Activated gamma-delta T cell treated with anti-CD3 and anti-CD28 coated beads, Interleukin-2, amount 50 U/mL, for 16 hours (primary cell): Measurements from ENCODE around the gene LGI2.
"Not testable (repeated sequence)": the region's sequence is repeated elsewhere in the genome, so short reads cannot be mapped to it uniquely, and the experiment has no call there.

Experiments used
- DNase-seq: peaks from one replicate; pipeline ENCODE4 v3.0.0-alpha.2; 2020; ENCODE audit warnings: low read depth

LGI2 gene, protein sequence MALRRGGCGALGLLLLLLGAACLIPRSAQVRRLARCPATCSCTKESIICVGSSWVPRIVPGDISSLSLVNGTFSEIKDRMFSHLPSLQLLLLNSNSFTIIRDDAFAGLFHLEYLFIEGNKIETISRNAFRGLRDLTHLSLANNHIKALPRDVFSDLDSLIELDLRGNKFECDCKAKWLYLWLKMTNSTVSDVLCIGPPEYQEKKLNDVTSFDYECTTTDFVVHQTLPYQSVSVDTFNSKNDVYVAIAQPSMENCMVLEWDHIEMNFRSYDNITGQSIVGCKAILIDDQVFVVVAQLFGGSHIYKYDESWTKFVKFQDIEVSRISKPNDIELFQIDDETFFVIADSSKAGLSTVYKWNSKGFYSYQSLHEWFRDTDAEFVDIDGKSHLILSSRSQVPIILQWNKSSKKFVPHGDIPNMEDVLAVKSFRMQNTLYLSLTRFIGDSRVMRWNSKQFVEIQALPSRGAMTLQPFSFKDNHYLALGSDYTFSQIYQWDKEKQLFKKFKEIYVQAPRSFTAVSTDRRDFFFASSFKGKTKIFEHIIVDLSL

DNA sequence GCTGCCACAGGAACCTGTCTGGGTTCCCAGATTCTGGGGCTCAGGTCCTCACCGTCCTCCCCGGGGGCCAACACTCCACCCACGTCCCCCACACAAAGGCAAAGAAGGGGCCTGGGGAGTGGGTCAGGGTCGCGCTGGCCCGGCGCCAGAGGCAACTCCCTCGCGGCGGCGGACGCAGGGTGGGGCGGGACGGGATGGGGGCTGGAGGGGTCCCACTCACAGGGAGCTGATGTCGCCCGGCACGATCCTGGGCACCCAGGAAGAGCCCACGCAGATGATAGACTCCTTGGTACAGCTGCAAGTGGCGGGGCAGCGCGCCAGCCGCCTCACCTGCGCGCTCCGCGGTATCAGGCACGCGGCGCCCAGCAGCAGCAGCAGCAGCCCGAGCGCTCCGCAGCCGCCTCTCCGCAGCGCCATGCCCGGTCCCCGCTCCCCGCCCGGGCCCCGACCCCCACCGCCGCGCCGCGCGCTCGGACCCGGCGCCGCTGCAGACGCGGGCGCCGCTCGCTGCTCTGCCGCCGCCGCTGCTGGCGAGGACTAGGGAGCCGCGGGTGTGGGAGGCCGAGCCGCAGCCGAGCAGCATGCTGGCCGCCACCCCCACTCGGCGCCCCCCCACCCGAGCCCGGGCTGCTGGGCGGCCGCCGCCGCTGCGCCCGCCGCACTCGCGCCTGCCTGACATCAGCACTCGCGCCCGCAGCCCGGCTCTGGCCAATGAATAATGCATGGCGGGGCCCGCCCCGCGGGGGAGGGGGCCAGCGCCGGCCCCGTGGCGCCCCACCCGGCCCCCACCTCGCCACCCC lies at the start of gene LGI2:
TSS of gene LGI2 (minus strand) at position 670 of the 800 bp plus-strand sequence. CDS start at position 417, 253 bp downstream.
- no peak for DNase-seq

DNA sequence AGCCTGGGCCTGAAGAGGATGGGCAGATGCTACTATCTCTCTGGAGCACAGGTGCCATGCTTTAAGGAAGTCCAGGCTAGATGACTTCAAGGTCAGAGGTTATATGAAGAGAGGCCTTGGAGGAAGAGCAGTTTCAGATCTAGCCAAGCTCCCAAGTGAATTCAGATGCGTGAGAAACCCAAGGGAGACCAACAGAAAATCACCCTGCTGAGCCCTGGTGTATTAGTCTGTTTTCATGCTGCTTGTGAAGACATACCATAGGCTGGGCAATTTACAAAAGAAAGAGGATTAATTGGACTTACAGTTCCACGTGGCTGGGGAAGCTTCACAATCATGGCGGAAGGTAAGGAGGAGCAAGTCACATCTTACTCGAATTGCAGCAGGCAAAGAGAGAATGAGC lies 47.8 kb upstream of the LGI2 start:
- no peak for DNase-seq

DNA sequence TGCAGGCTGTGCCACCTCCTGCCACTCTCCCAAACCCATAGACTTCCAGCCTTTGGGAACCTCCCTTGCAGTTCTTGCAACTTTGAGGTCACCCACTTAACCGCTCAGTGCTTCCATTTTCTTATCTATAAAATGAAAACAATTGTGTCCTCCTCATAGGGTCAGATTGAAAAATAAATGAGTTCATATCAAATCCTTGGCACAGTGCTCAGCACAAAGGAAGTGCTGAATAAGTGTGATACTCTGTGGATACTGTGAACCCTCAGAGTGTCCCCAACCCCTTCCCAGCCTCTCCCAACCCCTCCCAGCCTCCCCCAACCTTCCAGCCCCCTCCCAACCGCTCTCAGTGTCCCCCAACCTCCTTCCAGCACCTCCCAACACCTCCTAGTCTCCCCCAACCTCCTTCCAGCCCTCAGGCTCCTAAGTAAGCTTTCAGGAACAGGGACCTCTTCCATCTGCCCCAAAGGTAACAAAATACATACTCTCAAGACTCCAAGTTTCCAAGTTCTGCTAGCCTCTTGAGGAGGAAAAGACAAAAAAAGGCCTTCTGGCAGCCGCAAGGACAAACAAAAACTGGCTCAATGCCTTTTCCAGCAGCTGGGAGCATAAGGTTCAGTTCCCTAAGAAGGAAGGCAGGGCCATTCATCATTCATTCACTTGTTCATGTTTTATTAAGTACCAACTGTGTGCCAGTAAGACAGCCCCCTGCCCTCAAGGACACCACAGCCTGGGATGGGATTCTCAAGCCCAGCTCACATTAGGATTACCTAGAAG lies 46.1 kb upstream of the LGI2 start:
- DNase-seq = no peak

DNA sequence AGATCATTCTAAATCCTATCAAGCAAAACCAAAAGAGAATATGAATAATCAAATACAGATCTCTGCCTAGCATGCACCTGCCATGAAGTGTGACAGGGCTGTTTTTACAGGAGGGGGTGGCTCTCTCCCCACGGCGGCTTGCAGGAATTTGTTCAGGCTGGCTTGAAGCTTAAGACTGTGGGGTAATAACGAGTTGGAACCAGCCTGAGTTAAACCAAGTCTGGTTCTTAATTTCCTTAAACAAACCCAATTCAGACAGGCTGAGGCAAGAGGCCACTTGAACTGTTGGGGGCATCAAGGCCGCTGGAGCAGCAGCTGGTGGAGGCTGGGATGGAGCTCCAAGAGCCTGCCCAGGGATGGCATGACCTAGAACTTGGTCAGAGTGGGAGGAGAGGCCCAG lies 45.1 kb upstream of the LGI2 start:
- no peak for DNase-seq

DNA sequence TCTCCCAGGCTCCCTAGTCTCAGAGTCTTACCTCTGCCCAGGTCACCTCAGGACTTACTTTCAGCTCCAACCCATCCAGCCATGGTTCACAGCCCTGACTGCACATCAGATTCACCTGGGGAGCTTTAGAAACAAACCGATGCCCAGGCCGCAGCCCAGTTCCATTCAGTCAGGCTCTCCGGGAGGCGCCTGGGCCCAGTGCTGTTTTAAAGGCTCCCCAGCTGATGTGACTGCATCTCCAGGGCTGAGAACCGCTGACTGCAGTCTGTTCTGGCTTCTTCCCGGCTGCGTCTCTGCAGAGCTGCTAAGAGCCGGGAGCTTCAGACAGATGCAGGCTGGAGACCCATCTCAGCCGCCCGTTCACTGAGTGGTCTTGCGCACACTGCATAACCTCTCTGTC lies 44.4 kb upstream of the LGI2 start:
- no peak for DNase-seq

DNA sequence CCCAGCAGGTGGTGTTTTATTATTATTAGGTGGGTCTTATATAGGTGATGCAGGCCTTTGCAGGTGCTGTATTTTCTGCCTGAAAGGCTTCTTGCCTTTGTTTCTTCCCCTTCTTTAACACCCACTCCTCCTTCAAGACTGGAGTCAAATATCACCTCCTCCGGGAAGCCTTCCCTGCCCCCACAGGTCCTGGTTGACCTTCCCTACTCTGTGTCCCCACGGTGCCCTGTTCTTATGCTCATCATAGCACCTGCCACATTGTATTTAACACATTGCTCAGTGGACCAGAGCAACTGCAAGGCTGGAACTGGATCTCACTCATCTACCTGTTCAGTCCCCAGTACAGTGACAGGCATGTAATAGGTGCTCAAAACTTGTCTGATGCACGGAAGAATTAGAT lies 39.8 kb upstream of the LGI2 start:
- DNase-seq = no peak

DNA sequence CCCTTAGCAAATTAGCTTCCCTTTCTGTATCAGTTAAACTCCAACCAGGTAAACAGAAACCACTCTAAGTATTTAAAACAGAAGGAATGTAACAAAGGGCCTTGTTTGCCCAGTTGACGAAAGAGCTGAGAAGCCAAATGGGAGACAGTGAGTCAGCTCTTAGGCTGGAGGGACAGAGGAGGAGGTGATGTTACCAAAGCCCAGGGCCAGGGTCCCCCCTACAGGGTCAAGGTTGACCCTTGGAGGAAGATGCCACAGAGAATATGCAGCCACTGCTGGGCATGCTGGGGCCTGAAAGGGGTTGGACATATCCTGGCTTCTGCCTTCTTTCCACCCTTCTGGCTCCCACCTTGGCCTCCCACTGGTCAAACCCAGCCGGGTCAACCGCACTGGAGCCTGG lies 38.3 kb upstream of the LGI2 start:
- no peak for DNase-seq

DNA sequence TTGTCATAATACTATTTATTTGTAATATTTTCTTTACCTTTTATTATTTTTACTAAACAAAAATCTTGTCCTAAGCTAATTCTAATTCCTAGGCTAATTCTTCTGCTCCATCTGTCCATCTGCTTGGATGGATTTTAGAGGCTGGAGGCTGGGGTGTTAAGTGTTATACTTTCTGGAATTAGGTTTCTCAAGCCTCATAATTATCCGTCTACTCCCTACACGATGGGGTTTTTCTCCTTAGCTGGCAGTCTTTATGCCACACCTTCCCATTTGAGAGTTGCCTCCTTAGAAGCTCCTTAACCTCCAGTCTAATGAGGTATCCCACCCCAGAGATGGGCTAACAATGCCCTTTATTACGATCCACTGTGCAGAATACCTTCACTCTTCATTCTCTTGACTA lies 37.6 kb upstream of the LGI2 start:
- no peak for DNase-seq

DNA sequence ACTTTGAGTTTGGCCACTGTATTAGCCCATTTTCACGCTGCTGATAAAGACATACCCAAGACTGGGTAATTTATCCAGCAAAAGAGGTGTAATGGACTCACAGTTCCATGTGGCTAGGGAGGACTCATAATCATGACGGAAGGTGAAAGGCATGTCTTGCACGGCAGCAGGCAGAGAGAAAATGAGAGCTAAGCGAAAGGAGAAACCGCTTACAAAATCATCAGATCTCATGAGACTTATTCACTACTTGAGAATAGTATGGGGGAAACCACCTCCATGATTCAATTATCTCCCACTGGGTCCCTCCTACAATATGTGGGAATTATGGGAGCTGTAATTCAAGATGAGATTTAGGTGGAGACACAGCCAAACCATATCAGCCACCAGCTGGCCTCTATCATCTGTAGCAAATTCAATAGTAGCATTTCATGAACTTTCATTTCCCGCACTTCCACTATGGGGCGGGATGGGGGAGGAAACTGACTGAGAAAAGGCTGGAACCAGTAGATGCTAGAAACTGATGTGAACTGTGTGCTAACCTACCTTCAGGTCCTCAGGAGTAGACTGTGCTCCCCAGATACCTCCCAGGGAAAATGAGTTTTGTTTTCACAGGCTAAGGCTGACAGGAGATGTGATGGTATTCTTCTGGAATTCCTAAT lies 35.3 kb upstream of the LGI2 start:
- no peak for DNase-seq

DNA sequence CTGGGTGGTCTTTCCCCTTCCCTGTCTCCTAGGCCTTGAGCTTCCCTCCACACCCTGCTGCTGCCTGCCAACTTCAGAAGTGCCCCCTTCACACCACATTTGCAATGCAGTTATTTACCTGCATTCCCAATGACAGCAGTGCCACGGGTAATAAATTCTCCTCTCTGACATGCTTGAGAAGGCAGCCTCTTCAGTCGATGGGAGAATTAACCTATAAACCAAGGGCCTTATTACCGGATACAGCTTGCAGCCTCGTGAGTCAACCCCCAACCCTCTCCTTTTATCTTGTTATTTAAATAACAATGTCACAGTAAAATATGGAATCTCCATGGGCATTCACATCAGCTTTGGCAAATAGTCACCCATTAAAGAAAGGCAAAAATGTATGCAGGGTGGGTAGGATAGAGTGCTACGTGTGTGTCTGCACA lies 34.7 kb upstream of the LGI2 start:
- DNase-seq = no peak

DNA sequence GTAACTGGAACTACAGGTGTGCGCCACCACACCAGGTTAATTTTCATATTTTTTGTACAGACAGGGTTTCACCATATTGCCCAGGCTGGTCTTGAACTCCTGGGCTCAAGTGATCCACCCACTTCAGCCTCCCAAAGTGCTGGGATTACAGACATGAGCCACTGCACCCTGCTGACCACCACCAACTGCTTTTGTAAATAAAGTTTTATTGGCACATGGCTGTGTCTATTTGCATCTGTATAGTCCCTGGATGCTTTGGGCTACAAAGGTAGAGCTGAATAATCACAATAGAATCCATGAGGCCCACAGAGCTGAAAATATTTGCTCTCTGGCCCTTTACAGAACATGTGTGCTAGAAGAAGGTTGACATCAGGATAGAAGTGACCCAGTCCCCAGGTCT lies 33.7 kb upstream of the LGI2 start:
- DNase-seq = not testable (repeated sequence)

DNA sequence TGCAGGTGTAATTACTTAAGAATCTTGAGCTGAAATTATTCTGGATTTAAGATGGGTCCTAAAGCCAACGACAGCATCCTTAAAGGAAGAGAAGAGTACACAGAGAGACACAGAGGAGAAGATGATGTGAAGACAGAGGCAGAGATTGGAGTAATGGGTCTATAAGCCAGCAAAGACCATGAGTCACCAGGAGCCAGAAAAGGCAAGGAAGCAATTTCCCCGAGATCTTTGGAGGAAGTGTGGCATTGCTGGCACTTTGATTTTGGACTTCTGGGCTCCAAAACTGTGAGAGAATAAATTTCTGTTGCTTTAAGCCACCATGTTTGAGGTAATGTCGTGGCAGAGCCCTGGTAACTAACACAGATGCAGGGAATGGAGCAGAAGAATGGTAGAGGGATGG lies 32.4 kb upstream of the LGI2 start:
- DNase-seq = no peak

DNA sequence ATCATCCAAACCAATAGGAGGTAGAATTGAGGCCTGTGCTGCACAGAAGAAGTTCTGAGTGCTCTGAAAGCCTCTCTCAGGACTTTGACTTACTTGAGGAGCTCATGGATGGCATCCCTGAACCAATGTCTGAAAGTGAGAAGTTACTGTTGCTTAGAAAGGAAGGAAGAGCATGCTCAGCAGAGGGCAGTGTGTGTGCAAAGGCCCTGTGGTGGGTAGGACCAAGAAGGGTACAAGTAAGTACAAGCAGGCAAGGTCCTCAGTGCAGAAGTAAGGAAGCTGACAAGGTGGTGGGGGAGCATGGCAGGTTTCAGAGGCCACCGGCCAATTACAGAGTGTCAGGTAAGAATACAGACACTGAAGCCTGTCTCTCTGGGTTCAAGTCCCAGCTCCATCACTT lies 31.4 kb upstream of the LGI2 start:
- no peak for DNase-seq

DNA sequence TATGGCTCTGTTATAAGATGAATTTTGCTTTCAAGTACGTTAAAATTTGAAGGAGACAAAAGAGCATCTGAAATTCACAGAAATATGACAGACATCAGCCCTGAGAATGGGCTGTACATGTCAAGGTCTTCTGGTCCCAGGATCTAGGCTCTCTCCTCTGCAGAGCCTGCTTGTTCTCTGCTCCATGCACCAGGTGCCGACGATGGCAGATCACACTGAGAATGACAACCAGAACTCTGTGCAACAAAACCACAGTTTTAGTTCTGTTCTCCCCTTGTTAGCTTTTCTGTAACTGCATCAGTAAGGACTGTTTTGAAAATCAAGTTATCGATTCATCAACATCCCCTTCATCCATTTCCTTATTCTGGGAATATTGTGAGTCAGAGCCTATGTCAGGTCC lies 30.9 kb upstream of the LGI2 start:
- no peak for DNase-seq

DNA sequence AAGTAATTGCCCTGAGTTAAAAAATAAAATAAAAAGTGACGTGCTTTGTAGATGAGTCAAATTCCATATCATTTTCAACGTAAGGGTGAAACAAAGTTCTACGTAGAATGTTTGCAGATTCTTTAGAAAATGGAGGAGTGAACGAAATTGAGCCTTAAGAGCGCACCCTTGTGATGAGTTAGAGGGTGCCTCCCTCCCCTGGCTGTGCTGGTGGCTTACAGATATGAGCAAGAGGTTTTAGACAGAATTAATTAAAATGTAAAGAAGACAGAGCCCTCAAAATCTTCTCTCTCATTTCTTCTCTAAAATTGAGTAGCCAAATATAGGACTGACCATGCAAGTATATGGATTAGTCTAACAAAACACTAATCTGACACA lies 30.2 kb upstream of the LGI2 start:
- DNase-seq = no peak

DNA sequence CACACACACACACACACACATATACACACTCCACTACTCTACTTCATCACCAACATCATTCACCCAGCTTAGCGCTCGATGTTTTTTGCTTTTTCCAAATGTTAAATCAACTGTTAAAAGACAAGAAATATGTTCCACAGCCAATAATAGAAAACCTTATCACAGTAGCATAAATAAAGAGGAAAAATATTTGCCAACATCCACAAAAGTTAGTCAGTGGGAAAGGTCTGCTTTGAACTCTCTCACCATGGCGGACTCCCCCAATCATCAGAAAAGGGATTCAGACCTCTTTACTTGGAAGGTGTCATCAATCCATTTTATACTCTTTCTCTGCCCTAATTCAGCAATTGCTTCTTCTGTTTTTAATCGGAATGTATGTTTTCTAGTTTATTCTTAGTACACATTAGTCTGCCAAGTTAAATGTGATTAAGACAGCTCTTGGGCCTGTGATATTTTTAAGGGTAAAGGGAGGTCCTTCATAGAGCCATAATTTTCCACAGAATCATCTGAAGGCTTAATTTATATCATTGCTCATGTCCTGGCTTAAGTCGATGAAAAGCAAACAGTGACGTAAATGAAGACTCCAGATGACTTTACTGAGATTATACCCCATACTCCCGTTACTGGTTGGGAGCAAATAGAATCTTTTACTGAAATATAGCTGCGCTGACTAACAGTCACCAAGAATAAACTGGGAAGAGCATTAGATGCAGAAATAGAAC lies 29.7 kb upstream of the LGI2 start:
- no peak for DNase-seq

DNA sequence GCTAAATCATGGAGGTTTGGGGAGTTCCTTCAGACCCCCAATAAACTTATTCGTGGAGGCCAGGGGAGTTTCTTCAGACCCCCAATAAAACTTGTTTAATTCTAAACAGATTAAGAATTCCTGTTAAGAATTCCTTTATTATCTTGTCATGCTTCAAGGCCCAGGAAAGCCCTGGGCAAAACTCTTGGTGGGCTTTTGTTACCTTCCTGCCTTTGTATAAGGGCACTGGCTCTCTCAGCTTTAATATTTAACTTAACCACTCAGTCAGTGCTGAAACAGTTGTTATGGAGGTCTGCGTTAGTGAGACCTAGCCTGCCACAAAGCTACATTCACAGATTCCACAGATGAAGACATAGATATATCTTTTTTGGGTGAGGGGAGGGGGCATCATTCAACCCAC lies 29.0 kb upstream of the LGI2 start:
- DNase-seq = no peak

DNA sequence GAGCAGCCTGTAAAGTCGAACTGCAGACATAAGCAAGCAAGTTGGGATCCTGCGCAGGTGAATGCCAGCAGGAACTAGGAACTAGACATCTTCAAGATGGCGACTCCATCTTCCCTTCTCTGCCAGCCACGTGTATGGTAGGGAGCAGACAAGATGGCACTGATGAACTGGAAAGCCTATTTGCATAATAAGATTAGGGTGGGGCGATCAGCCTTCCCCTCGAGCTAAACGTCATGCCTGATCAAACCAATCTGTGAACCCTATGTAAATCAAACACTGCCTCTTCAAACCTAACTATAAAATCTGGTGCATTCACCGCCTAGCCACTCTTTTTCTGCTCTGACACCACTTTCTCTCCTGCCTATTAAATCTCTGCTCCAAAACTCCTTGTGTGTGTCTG lies 28.1 kb upstream of the LGI2 start:
- no peak for DNase-seq

DNA sequence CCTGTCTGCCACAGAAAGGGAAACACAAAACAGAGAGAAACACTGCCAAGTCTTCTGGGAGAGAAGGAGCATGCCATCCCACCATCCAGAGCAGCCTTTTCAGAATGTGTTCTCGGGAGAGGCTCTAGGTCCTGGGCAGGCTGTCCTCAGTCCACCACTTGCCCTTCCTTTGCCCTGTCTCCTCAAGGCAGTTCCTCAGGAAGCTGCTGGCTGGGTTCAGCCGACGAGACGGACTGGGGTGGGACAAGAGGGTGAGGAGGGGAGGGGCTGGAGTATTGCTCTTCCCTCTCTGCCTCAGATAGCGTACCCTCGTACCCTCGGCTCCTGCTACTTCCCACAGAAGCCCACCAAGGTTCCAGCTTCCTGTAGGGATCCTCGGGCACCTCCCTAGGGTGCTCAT lies 26.6 kb upstream of the LGI2 start:
- DNase-seq = no peak

DNA sequence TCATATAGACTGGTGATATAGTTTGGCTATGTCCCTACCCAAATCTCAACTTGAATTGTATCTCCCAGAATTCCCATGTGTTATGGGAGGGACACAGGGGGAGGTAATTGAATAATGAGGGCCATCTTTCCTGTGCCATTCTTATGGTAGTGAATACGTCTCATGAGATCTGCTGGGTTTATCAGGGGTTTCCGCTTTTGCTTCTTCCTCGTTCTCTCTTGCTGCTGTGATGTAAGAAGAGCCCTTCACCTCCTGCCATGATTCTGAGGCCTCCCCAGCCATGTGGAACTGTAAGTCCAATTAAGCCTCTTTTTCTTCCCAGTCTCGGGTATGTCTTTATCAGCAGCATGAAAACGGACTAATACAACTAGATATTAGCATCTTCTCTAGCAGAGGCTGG lies 21.3 kb upstream of the LGI2 start:
- DNase-seq = not testable (repeated sequence)

DNA sequence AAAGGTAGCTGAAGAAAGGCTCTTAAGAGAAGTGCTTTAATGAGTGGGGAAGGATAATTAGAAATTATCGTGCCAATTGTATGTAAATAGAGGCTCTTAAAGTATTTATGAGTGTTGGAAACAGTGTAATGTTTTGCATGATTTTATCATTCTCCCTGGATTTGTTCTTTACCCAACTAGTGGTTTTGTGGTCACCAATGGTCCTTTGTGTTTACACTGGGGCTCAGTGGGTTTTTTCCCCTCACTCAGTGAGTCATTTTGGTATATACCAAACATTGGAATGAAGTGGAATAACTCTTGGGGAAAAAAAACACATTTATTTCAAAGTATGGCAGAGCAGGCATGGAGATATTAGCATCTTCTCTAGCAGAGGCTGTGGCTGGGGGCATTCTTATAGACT lies 20.8 kb upstream of the LGI2 start:
- no peak for DNase-seq
